Liver (tissue), 3 donors: Measurements from ENCODE around the gene BHLHA15.
A peak's percentile ranks its signal among the peaks of the same experiment; 100 is the strongest.

Source experiments
- FOXA1 ChIP-seq: IDR thresholded peaks from 2 replicates; pipeline ENCODE4 v1.6.1; 2016; ENCODE audit warnings: antibody characterized with exemption
- GABPA ChIP-seq, 2 donors: IDR thresholded peaks in 1 of 2; conservative IDR thresholded peaks in 1 of 2; 2 replicates each; pipeline ENCODE4 v1.6.1; 2016; ENCODE audit warnings: antibody characterized with exemption in 2 of 2, mild to moderate bottlenecking in 1 of 2, moderate library complexity in 1 of 2
- JUND ChIP-seq, 2 donors: IDR thresholded peaks; 2 replicates each; pipeline ENCODE4 v1.6.1; 2016; ENCODE audit warnings: antibody characterized with exemption in 2 of 2
- RAD21 ChIP-seq, 2 donors: IDR thresholded peaks; 2 replicates each; pipeline ENCODE4 v1.6.1; 2016; ENCODE audit warnings: antibody characterized with exemption in 2 of 2, mild to moderate bottlenecking in 2 of 2
- SP1 ChIP-seq: IDR thresholded peaks from 2 replicates; pipeline ENCODE4 v1.6.1; 2018; ENCODE audit warnings: antibody characterized with exemption, mild to moderate bottlenecking
- YY1 ChIP-seq: IDR thresholded peaks from 2 replicates; pipeline ENCODE4 v1.6.1; 2016; ENCODE audit warnings: antibody characterized with exemption, mild to moderate bottlenecking
- TF ChIP-seq, protein P1 (sequence below): fragments of 150-350 bp; IDR thresholded peaks from 2 replicates; pipeline ENCODE4 v1.5.1; 2017; ENCODE audit warnings: improper control_type of control experiment, low read depth, low read length; ENCODE audit not compliant: missing input control
- TF ChIP-seq, protein P2 (sequence below): IDR thresholded peaks from 2 replicates; pipeline ENCODE4 v1.6.1; 2016; ENCODE audit warnings: antibody characterized with exemption
- donor health status: healthy.
- donor health status: healthy.

DNA sequence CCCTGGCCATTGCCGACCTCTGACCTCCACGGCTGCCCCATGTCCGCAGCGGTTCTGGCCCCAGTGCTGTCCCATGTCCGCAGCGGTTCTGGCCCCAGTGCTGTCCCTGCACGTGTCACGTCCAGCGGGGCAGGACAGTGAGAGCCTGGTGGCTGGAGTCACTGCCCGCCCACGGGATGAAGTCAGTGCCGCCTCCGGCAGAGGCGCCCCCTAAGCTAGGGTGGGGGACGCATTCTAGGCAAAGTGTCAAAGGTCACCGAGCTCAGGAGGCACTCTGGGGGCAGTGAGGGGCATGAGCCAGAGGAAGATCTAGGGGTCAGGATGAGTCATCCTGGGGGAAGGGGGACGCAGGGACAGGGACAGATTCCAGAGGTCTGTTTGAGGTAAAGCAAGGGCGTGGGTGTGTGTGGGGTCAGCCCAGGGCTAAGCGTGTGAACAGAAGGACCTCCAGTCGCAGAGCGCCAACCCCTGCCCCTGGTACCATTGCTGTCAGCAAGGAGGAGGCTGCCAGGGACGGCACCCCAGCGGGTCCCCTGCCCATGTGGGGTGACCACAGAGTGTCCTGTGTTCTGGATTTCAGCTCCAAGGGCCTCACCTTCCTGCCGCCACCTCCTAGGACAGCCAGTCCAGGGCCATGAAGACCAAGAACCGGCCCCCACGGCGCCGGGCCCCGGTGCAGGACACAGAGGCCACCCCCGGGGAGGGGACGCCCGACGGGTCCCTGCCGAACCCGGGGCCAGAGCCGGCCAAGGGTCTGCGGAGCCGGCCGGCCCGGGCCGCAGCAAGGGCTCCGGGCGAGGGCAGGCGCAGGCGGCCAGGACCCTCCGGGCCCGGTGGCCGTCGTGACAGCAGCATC lies 665 bp downstream of the BHLHA15 start:
- TF ChIP-seq, protein P1, sequence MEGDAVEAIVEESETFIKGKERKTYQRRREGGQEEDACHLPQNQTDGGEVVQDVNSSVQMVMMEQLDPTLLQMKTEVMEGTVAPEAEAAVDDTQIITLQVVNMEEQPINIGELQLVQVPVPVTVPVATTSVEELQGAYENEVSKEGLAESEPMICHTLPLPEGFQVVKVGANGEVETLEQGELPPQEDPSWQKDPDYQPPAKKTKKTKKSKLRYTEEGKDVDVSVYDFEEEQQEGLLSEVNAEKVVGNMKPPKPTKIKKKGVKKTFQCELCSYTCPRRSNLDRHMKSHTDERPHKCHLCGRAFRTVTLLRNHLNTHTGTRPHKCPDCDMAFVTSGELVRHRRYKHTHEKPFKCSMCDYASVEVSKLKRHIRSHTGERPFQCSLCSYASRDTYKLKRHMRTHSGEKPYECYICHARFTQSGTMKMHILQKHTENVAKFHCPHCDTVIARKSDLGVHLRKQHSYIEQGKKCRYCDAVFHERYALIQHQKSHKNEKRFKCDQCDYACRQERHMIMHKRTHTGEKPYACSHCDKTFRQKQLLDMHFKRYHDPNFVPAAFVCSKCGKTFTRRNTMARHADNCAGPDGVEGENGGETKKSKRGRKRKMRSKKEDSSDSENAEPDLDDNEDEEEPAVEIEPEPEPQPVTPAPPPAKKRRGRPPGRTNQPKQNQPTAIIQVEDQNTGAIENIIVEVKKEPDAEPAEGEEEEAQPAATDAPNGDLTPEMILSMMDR, result no peak
- TF ChIP-seq RAD21 (IDR thresholded peaks at IDR 0.05) (no peak), SP1 (no peak), FOXA1 (no peak), JUND (IDR thresholded peaks at IDR 0.05) (peak; percentile 32 to 77), GABPA (IDR thresholded peaks at IDR 0.05 in 1 of 2, conservative IDR thresholded peaks at IDR 0.05 in 1 of 2) (no peak), YY1 (no peak)
- TF ChIP-seq, protein P2, sequence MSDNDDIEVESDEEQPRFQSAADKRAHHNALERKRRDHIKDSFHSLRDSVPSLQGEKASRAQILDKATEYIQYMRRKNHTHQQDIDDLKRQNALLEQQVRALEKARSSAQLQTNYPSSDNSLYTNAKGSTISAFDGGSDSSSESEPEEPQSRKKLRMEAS, result no peak
